ENCODE results near the gene NPY5R. TPM values are rescaled to one million over a fixed set of nuclear protein-coding genes. Genes with fewer than 3 reads are reported as not detected.

The NPY5R gene
- total and polyA plus RNA-seq, 2 donors (not counting 3 experiments of a cell fraction or from before 2014, with no cell fraction given) = not detected

DNA sequence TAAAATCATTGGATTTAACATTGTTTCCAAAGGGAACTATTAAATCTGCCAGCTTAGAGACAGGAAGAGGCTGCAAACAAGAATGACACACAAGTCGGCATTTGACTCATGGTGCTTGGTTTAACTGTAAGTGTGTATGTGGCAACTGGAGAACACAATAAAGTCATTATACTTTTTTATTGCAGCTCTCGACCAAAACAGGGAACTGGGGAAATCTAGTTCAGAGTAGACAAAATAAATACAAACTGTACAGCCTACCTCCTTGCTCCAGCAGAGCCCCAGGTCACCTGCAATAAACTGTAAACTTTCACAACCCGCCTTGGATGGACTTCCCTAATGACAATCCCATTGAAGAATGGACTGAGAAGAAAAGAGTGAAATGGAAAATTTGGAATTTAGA, 24.0 kb downstream of the NPY5R start:
- Histone ChIP-seq H3K79me2 (ENCODE audit: control insufficient read depth, insufficient read depth, low read length) (no peaks in the 10 kb centered on the region), H3K9me3 (replicated peaks; ENCODE audit: control insufficient read depth, insufficient read depth, low read length) (no peaks in the 10 kb centered on the region), H4K20me1 (replicated peaks; ENCODE audit: control insufficient read depth, extremely low read depth, insufficient read depth, low read length) (no peaks in the 10 kb centered on the region), H3K9me1 (replicated peaks; ENCODE audit: control insufficient read depth, extremely low read depth, insufficient read depth, low read length) (no peaks in the 10 kb centered on the region), H3K9ac (replicated peaks; ENCODE audit: extremely low read depth, insufficient read depth, low read length) (no peak overlapping the region), H3K4me3 (replicated peaks in 1 of 3; ENCODE audit: insufficient read depth in 1 of 3, low read depth in 1 of 3, low read length in 3 of 3) (no peak overlapping the region), H2AFZ (ENCODE audit: low read depth, low read length) (no peak overlapping the region), H3K27ac (ENCODE audit: insufficient read depth, low read depth, low read length) (no peak overlapping the region), H3K36me3 (ENCODE audit: control insufficient read depth in 2 of 2, extremely low read depth in 1 of 2, insufficient read depth in 2 of 2, low read length in 2 of 2) (no peaks in the 10 kb centered on the region), H3K27me3 (ENCODE audit: control insufficient read depth in 2 of 2, insufficient read depth in 2 of 2, low read length in 2 of 2) (no peaks in the 10 kb centered on the region), H3K4me1 (ENCODE audit: control insufficient read depth, extremely low read depth, insufficient read depth, low read length) (no peaks in the 10 kb centered on the region), H3K4me2 (ENCODE audit: insufficient read depth, low read length) (no peak overlapping the region)
- FAIRE-seq (no peak), DNase-seq (ENCODE audit: low read depth, low spot score) (no peak)
- intact Hi-C loops (cut with micrococcal nuclease) (no loop called here), dilution Hi-C loops (cut with MboI; ENCODE audit: extremely low pct_ligation_motif_present, low sequenced_read_pairs) (no loop called here)
- ChIA-PET POLR2A (no interaction called here), CTCF (no interaction called here)
- no TSS peak for BruUV-seq (replicated peaks)
- TF ChIP-seq FOS (IDR thresholded peaks at IDR 0.05; ENCODE audit: borderline replicate concordance, insufficient read depth, low read length) (no peak), POLR2A (IDR thresholded peaks at IDR 0.05; ENCODE audit: low read depth, low read length) (no peak)
- TF ChIP-seq, protein P1, sequence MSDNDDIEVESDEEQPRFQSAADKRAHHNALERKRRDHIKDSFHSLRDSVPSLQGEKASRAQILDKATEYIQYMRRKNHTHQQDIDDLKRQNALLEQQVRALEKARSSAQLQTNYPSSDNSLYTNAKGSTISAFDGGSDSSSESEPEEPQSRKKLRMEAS (IDR thresholded peaks at IDR 0.05; ENCODE audit: insufficient read depth, insufficient read length) = no peak

DNA sequence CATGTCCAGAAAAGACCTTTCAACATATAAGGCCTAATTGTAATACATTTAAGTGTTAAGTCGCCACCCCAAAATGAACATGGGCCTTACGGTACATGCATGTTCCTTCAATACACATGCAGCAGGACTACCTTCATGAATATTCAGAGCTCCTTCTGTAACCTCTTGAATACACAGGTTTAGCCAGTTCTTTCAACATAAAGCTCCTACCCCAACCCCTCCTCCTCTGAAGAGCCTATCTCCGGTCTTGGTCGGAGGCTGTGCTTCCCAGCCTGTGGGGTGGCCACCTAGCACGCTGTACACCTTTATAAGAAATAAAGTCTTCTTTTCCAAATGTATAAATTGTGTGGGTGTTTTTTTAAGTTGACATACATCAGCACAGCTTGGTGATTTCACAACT, 28.3 kb downstream of the NPY5R start:
- no TSS peak for BruUV-seq (replicated peaks)
- no peaks in the 10 kb centered on the region for H3K79me2 ChIP-seq (ENCODE audit: control insufficient read depth, insufficient read depth, low read length)
- H3K9ac ChIP-seq (replicated peaks; ENCODE audit: extremely low read depth, insufficient read depth, low read length) = no peak overlapping the region
- no peak overlapping the region for H3K27ac ChIP-seq (ENCODE audit: insufficient read depth, low read depth, low read length)
- H3K9me3 ChIP-seq (replicated peaks; ENCODE audit: control insufficient read depth, insufficient read depth, low read length) = no peaks in the 10 kb centered on the region
- FAIRE-seq (no peak), DNase-seq (ENCODE audit: low read depth, low spot score) (no peak)
- intact Hi-C loops (cut with micrococcal nuclease) = no loop called here
- H3K4me3 ChIP-seq (replicated peaks in 1 of 3; ENCODE audit: insufficient read depth in 1 of 3, low read depth in 1 of 3, low read length in 3 of 3) = no peak overlapping the region
- H3K9me1 ChIP-seq (replicated peaks; ENCODE audit: control insufficient read depth, extremely low read depth, insufficient read depth, low read length) = no peaks in the 10 kb centered on the region
- H3K4me1 ChIP-seq (ENCODE audit: control insufficient read depth, extremely low read depth, insufficient read depth, low read length) = no peaks in the 10 kb centered on the region
- H3K4me2 ChIP-seq (ENCODE audit: insufficient read depth, low read length) = no peak overlapping the region
- H3K27me3 ChIP-seq (ENCODE audit: control insufficient read depth in 2 of 2, insufficient read depth in 2 of 2, low read length in 2 of 2) = no peaks in the 10 kb centered on the region
- no peaks in the 10 kb centered on the region for H3K36me3 ChIP-seq (ENCODE audit: control insufficient read depth in 2 of 2, extremely low read depth in 1 of 2, insufficient read depth in 2 of 2, low read length in 2 of 2)
- CTCF ChIA-PET = no interaction called here
- TF ChIP-seq, protein P1 (IDR thresholded peaks at IDR 0.05; ENCODE audit: insufficient read depth, insufficient read length) = no peak
- TF ChIP-seq MYC (IDR thresholded peaks at IDR 0.05; ENCODE audit: low read depth, low read length) (no peak), EZH2 (IDR thresholded peaks at IDR 0.05; ENCODE audit: borderline replicate concordance, low read depth, low read length, severe bottlenecking) (no peak), GATA2 (IDR thresholded peaks at IDR 0.05; ENCODE audit: insufficient read depth, insufficient read length, low read depth, low read length) (no peak), POLR2AphosphoS5 (IDR thresholded peaks at IDR 0.05; ENCODE audit: insufficient read depth, low read depth, low read length) (no peak), JUN (IDR thresholded peaks at IDR 0.05; ENCODE audit: borderline replicate concordance, insufficient read depth, insufficient read length, low read depth) (no peak), FOS (IDR thresholded peaks at IDR 0.05; ENCODE audit: borderline replicate concordance, insufficient read depth, low read length) (no peak), POLR2A (IDR thresholded peaks at IDR 0.05; ENCODE audit: low read depth, low read length) (no peak)
- TF ChIP-seq, protein P2, sequence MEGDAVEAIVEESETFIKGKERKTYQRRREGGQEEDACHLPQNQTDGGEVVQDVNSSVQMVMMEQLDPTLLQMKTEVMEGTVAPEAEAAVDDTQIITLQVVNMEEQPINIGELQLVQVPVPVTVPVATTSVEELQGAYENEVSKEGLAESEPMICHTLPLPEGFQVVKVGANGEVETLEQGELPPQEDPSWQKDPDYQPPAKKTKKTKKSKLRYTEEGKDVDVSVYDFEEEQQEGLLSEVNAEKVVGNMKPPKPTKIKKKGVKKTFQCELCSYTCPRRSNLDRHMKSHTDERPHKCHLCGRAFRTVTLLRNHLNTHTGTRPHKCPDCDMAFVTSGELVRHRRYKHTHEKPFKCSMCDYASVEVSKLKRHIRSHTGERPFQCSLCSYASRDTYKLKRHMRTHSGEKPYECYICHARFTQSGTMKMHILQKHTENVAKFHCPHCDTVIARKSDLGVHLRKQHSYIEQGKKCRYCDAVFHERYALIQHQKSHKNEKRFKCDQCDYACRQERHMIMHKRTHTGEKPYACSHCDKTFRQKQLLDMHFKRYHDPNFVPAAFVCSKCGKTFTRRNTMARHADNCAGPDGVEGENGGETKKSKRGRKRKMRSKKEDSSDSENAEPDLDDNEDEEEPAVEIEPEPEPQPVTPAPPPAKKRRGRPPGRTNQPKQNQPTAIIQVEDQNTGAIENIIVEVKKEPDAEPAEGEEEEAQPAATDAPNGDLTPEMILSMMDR (IDR thresholded peaks at IDR 0.05; ENCODE audit: extremely low read depth in 1 of 2, insufficient read depth in 1 of 2, low read depth in 1 of 2, low read length in 2 of 2) = no peak
- no peak overlapping the region for H2AFZ ChIP-seq (ENCODE audit: low read depth, low read length)
- dilution Hi-C loops (cut with MboI; ENCODE audit: extremely low pct_ligation_motif_present, low sequenced_read_pairs) = no loop called here
- no peaks in the 10 kb centered on the region for H4K20me1 ChIP-seq (replicated peaks; ENCODE audit: control insufficient read depth, extremely low read depth, insufficient read depth, low read length)
- POLR2A ChIA-PET = no interaction called here
